Thoracic aorta (tissue), 2 donors: ENCODE results near the gene POU2F3. TPM values are rescaled to one million over a fixed set of nuclear protein-coding genes. Genes with fewer than 3 reads are reported as not detected.

ENCODE experiments used
- ATAC-seq: fragments of 150-250 bp; one replicate; pipeline ENCODE4 v1.8.0; 2017; ENCODE audit warnings: low read depth; ENCODE audit not compliant: insufficient number of reproducible peaks, low FRiP score
- DNase-seq: peaks from one replicate; pipeline ENCODE4 v3.0.0-alpha.2; 2020; ENCODE audit warnings: low spot score
- H3K27ac ChIP-seq, 2 donors: fragments of 200-600 bp; sonication (generic); 1 replicate in 1 of 2; 2 replicates in 1 of 2; pipeline ENCODE4 v1.5.1; 2016; ENCODE audit warnings: mild to moderate bottlenecking in 2 of 2, moderate library complexity in 2 of 2
- H3K27me3 ChIP-seq: fragments of 200-600 bp; sonication (generic); replicated peaks from 2 replicates; pipeline ENCODE4 v1.6.0; 2016; ENCODE audit warnings: mild to moderate bottlenecking; ENCODE audit not compliant: insufficient read depth
- H3K36me3 ChIP-seq: fragments of 200-600 bp; sonication (generic); one replicate; pipeline ENCODE4 v1.5.1; 2016
- H3K4me1 ChIP-seq, 2 donors: fragments of 200-600 bp; sonication (generic); 1 replicate in 1 of 2; 2 replicates in 1 of 2; pipeline versions ENCODE4 v1.5.1 to v1.6.0; 2016; ENCODE audit warnings: low read depth in 2 of 2, mild to moderate bottlenecking in 1 of 2; ENCODE audit not compliant: control insufficient read depth in 1 of 2
- H3K4me3 ChIP-seq: fragments of 200-600 bp; sonication (generic); 2 replicates; pipeline ENCODE4 v1.5.1; 2016; ENCODE audit warnings: mild to moderate bottlenecking
- H3K9me3 ChIP-seq: fragments of 200-600 bp; sonication (generic); 2 replicates; pipeline ENCODE4 v1.5.1; 2016
- total RNA-seq, 2 donors: library from RNA; depleted of rRNA; stranded (reverse); fragments of >200 nt; gene quantifications; one replicate each; pipeline versions ENCODE4 v1.1.0 to v1.2.3, GENCODE V29; 2016
- TF ChIP-seq, protein P1 (sequence below): fragments of 200-600 bp; sonication (generic); IDR thresholded peaks from one replicate; pipeline ENCODE4 v1.5.1; 2019; ENCODE audit warnings: antibody characterized with exemption

Gene POU2F3
- total RNA-seq, 2 donors from 2014 or later: not detected

DNA sequence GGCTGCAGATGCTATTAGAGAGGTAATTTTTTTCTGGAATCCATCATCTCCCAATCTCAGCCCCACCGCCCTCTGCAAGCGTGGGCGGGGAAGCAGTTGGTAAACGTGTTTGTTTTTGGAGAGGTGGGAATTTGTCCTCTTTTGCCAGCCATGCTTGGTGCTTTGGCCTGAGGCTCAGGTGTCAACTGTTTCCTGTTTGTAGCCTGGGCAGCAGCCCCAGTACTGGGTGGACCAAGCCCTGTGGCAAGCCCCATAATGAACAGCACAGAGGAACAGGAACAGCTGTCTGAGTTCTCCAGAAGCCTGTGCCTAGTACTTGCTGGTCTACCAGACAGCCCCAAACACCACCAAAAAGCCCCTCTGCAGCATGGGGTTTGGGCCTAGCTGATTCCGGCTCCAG lies 39.6 kb downstream of the POU2F3 start:
- H3K27ac ChIP-seq: no peak overlapping the region
- H3K4me1 ChIP-seq: no peaks in the 10 kb centered on the region
- DNase-seq (no peak), ATAC-seq (no peak)
- TF ChIP-seq, protein P1, sequence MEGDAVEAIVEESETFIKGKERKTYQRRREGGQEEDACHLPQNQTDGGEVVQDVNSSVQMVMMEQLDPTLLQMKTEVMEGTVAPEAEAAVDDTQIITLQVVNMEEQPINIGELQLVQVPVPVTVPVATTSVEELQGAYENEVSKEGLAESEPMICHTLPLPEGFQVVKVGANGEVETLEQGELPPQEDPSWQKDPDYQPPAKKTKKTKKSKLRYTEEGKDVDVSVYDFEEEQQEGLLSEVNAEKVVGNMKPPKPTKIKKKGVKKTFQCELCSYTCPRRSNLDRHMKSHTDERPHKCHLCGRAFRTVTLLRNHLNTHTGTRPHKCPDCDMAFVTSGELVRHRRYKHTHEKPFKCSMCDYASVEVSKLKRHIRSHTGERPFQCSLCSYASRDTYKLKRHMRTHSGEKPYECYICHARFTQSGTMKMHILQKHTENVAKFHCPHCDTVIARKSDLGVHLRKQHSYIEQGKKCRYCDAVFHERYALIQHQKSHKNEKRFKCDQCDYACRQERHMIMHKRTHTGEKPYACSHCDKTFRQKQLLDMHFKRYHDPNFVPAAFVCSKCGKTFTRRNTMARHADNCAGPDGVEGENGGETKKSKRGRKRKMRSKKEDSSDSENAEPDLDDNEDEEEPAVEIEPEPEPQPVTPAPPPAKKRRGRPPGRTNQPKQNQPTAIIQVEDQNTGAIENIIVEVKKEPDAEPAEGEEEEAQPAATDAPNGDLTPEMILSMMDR: no peak
- no peaks in the 10 kb centered on the region for H3K9me3 ChIP-seq
- no peaks in the 10 kb centered on the region for H3K36me3 ChIP-seq
- no peak overlapping the region for H3K4me3 ChIP-seq
- no peaks in the 10 kb centered on the region for H3K27me3 ChIP-seq

GRCh38 chr11:120280600-120281051 lies 40.7 kb downstream of the POU2F3 start:
- Histone ChIP-seq H3K9me3 (no peaks in the 10 kb centered on the region), H3K27me3 (no peaks in the 10 kb centered on the region), H3K4me3 (no peak overlapping the region), H3K27ac (no peak overlapping the region), H3K36me3 (no peaks in the 10 kb centered on the region), H3K4me1 (no peaks in the 10 kb centered on the region)
- TF ChIP-seq, protein P1: no peak
- DNase-seq (no peak), ATAC-seq (no peak)

- DNase-seq (no peak), ATAC-seq (no peak)
- no peaks in the 10 kb centered on the region for H3K4me1 ChIP-seq
- H3K4me3 ChIP-seq: no peak overlapping the region
- TF ChIP-seq, protein P1: no peak
- H3K27me3 ChIP-seq: no peaks in the 10 kb centered on the region
- no peak overlapping the region for H3K27ac ChIP-seq
- H3K9me3 ChIP-seq: no peaks in the 10 kb centered on the region
- no peaks in the 10 kb centered on the region for H3K36me3 ChIP-seq
Observed at GRCh38 chr11:120281143-120281795, 41.3 kb downstream of the POU2F3 start.

GRCh38 chr11:120283124-120283523 lies 43.2 kb downstream of the POU2F3 start:
- Histone ChIP-seq H3K9me3 (no peaks in the 10 kb centered on the region), H3K4me1 (no peaks in the 10 kb centered on the region), H3K27me3 (no peaks in the 10 kb centered on the region), H3K36me3 (no peaks in the 10 kb centered on the region), H3K27ac (no peak overlapping the region), H3K4me3 (no peak overlapping the region)
- DNase-seq (no peak), ATAC-seq (no peak)
- TF ChIP-seq, protein P1: no peak

GRCh38 chr11:120284272-120284671 lies 44.3 kb downstream of the POU2F3 start:
- Histone ChIP-seq H3K9me3 (no peaks in the 10 kb centered on the region), H3K4me1 (no peaks in the 10 kb centered on the region)

More at GRCh38 chr11:120284272-120284671, 44.3 kb downstream of the POU2F3 start:
- H3K27me3 ChIP-seq: no peaks in the 10 kb centered on the region
- no peak for DNase-seq
- no peaks in the 10 kb centered on the region for H3K36me3 ChIP-seq
- H3K4me3 ChIP-seq: no peak overlapping the region
- H3K27ac ChIP-seq: no peak overlapping the region
- ATAC-seq: no peak
- TF ChIP-seq, protein P1: no peak
